Fibroblast of mammary gland (primary cell): ENCODE results near the gene CNNM4.

Experiments
- DNase-seq: peaks from one replicate; pipeline ENCODE4 v3.0.0-alpha.2; 2010; ENCODE audit warnings: low read depth
- H3K4me3 ChIP-seq: 2 replicates; pipeline ENCODE4 v1.5.1; 2011; ENCODE audit warnings: low read depth, mild to moderate bottlenecking, low read length, moderate library complexity; ENCODE audit not compliant: control insufficient read depth
- TF ChIP-seq, protein P1 (sequence below): conservative IDR thresholded peaks from 2 replicates; pipeline ENCODE4 v1.5.1; 2011; ENCODE audit warnings: low read depth, low read length, inconsistent platforms; ENCODE audit not compliant: control insufficient read depth, insufficient read depth

CNNM4 gene

DNA sequence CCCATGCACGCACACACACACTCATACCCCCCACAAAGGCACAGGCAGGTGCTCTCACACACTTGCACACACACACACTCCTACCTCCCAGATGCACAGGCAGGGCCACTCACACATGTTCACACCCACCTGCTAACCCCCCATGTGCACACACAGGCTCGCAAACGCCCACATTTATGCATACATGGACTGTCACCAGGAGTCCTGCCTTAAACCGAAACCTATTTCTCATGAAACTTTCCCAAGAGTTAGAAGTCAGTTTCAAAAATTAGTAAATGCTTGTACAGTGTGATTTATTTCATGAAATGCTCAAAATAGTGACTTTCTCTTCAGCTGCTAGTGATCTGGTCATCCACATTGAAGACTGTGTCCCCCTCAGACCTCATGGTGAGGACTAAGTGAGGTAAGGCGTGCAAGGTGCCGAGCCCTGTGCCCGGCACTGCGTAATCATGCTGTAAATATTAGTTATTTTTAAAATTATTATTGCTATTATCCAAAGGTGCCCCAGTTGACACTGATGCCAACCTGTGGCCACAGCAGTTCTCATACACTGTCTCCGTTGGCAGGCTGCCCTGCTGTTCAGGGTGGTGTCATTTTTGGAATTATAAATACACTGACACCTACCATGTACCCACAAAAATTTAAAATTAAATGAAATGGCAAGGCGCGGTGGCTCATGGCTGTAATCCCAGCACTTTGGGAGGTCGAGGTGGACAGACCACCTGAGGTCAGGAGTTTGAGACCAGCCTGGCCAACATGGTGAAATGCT lies 12.4 kb downstream of the CNNM4 start:
- TF ChIP-seq, protein P1, sequence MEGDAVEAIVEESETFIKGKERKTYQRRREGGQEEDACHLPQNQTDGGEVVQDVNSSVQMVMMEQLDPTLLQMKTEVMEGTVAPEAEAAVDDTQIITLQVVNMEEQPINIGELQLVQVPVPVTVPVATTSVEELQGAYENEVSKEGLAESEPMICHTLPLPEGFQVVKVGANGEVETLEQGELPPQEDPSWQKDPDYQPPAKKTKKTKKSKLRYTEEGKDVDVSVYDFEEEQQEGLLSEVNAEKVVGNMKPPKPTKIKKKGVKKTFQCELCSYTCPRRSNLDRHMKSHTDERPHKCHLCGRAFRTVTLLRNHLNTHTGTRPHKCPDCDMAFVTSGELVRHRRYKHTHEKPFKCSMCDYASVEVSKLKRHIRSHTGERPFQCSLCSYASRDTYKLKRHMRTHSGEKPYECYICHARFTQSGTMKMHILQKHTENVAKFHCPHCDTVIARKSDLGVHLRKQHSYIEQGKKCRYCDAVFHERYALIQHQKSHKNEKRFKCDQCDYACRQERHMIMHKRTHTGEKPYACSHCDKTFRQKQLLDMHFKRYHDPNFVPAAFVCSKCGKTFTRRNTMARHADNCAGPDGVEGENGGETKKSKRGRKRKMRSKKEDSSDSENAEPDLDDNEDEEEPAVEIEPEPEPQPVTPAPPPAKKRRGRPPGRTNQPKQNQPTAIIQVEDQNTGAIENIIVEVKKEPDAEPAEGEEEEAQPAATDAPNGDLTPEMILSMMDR, result no peak
- DNase-seq, result no peak
- H3K4me3 ChIP-seq, result no peak overlapping the region

DNA sequence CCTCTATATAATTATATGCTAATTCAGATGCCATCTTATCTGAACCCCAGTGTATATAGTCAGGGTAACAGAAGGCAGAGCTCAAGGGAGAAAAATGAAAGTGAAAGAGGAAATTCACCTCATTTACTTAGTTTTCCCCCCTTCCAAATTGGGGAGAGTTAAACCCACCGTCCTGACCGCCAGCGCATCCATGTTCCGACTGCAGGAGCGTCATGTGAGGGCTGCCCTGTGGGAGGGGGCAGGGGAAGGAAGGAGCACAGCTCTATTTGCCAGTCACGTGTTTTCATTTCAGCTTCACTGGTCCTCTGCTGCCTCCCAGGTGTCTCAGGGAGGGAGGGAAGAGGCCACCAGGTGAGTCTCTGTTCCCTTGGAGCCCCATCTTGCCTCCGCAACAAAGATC lies 13.2 kb downstream of the CNNM4 start:
- DNase-seq, result no peak
- no peak overlapping the region for H3K4me3 ChIP-seq
- TF ChIP-seq, protein P1, result no peak

DNA sequence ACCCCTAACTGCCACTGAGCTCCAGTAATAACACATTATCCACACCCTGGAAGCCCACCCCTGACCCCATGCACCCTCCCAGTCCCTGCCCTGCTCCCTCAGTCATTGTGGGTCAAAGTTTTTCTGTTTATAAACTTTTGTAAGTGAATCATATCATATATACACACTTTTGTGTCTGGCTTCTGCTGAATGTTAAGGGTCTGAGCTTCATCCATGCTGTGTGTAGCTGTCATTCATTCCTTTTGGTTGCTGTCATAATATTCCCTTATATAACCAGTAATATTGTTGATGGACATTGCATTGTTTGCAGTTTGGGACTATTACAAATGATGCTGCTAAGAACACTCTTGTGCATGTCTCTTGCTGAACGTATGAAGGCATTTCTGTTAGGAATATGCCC lies 14.5 kb downstream of the CNNM4 start:
- TF ChIP-seq, protein P1, result no peak
- no peak for DNase-seq
- H3K4me3 ChIP-seq, result no peak overlapping the region

DNA sequence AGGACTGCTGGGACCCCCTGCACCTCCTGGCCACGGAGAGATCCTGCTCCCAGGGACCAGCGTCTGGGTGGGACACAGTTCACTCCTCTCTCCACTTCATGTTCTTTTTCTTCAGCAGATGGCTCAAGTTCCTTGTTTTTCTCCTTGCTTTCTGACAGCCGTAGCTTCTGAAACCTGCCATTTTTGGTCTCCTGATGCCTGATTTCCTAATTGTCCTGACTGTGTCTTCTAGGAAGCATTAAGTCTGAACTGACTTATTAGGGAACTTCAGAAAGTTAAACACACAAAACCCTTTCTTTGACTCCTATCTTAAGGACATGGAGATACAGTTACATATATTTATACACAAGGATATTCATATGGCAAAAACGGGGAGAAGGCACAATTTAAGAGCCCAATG lies 22.7 kb downstream of the CNNM4 start:
- TF ChIP-seq, protein P1, result no peak
- no peak overlapping the region for H3K4me3 ChIP-seq
- DNase-seq, result no peak

DNA sequence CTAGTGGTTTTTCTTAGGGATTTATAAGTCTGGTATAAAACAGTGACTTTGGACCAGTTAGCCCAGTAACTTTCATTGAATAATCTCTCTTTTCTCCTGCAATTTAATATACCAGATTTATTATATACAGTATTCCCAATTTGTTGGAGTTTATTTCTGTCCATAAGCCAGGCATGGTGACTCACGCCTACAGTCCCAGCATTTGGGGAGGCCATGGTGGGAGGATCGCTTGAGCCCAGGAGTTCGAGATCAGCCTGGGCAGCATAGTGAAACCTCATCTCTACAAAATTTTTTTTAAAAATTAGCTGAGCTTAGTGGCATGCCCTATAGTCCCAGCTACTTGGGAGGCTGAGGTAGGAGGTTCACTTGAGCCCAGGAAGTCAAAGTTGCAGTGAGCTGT lies 26.7 kb downstream of the CNNM4 start:
- no peak for DNase-seq
- H3K4me3 ChIP-seq, result no peak overlapping the region
- TF ChIP-seq, protein P1, result no peak

DNA sequence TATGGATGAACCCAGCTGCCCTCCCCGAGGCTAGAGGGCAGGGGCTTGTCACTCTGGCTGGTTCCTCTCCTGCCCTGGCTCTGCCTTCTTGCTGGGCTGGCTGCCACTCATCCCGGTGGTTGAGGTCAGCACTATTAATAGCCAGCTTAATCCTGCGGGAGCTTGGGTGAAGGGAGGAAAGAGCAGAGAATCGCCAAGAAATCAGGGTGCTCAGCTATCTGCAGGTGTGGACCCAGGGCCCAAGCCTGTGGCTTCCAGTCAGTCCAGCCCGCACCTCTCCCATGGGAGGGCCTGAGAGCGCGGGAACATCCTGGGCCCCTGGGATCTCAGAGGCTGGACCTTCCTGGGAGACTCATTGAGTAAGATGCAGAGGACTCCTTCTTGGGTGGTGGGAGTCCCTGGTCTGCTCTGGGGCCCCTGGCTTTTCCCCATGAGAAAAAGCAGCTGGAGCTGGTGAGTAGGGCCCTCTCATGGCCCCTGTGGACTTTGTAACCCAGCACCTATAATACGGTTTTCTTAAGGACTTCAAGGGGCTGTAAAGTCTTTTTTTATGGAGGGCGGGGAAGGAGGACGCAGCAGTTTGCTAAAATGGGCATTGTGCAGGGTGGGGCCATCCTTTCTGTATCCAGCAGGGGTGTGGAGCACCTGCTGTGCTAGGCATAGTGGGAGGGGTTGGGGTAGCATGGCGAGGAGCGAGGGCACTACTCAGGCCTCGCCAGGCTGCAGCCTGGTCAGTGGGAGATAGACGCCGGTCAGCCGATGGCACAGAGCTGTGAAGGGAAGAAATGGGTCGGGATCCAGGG lies 27.9 kb downstream of the CNNM4 start:
- H3K4me3 ChIP-seq, result no peak overlapping the region
- DNase-seq, result peak; percentile 20
- TF ChIP-seq, protein P1, result no peak
